Breast epithelium (tissue), 3 donors: ENCODE results near the gene NAV3.

Experiments used
- POLR2AphosphoS5 ChIP-seq, 3 donors: sonication (generic); formaldehyde crosslinking; IDR thresholded peaks; one replicate each; pipeline ENCODE4 v1.6.1; 2017; ENCODE audit warnings: antibody characterized with exemption in 3 of 3
- TF ChIP-seq, protein P1 (sequence below), 3 donors: fragments of 450-650 bp; IDR thresholded peaks; one replicate each; pipeline ENCODE4 v1.5.1; 2016 to 2017; ENCODE audit warnings: antibody characterized with exemption in 3 of 3, mild to moderate bottlenecking in 3 of 3, moderate library complexity in 3 of 3

DNA sequence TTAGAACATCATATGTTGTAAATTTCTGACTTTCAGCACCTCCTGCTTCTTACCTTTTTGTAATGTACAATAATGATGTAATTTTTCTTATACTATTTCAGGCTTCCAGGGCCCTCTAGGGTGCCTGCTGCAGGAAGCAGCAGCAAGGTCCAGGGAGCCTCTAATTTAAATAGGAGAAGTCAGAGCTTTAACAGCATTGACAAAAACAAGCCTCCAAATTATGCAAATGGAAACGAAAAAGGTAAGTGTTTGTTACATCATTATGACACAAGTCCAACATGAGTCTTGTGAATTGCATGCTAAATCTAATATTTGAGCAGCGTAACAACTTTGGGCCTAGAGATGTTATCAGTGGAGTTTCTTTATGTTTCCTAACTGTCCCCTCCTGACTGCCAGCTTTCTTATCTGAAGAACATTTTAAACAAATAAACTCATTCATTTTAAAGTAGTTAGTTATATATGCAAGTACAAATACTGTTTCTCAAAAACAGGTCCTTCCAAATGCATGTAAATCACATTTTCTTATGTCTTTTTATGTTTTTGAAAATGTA lies 167.6 kb downstream of the NAV3 start:
- TF ChIP-seq, protein P1, sequence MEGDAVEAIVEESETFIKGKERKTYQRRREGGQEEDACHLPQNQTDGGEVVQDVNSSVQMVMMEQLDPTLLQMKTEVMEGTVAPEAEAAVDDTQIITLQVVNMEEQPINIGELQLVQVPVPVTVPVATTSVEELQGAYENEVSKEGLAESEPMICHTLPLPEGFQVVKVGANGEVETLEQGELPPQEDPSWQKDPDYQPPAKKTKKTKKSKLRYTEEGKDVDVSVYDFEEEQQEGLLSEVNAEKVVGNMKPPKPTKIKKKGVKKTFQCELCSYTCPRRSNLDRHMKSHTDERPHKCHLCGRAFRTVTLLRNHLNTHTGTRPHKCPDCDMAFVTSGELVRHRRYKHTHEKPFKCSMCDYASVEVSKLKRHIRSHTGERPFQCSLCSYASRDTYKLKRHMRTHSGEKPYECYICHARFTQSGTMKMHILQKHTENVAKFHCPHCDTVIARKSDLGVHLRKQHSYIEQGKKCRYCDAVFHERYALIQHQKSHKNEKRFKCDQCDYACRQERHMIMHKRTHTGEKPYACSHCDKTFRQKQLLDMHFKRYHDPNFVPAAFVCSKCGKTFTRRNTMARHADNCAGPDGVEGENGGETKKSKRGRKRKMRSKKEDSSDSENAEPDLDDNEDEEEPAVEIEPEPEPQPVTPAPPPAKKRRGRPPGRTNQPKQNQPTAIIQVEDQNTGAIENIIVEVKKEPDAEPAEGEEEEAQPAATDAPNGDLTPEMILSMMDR (IDR thresholded peaks at IDR 0.05), result no peak
- TF ChIP-seq POLR2AphosphoS5 (IDR thresholded peaks at IDR 0.05), result no peak
